ENCODE data around the gene SPTLC1. TPM values are rescaled to one million over a fixed set of nuclear protein-coding genes. Genes with fewer than 3 reads are reported as not detected.
"Not testable (repeated sequence)": the region's sequence is repeated elsewhere in the genome, so short reads cannot be mapped to it uniquely, and the experiment has no call there.

SPTLC1 gene
- total RNA-seq, 1 experiment from 2014 or later = 118 TPM

DNA sequence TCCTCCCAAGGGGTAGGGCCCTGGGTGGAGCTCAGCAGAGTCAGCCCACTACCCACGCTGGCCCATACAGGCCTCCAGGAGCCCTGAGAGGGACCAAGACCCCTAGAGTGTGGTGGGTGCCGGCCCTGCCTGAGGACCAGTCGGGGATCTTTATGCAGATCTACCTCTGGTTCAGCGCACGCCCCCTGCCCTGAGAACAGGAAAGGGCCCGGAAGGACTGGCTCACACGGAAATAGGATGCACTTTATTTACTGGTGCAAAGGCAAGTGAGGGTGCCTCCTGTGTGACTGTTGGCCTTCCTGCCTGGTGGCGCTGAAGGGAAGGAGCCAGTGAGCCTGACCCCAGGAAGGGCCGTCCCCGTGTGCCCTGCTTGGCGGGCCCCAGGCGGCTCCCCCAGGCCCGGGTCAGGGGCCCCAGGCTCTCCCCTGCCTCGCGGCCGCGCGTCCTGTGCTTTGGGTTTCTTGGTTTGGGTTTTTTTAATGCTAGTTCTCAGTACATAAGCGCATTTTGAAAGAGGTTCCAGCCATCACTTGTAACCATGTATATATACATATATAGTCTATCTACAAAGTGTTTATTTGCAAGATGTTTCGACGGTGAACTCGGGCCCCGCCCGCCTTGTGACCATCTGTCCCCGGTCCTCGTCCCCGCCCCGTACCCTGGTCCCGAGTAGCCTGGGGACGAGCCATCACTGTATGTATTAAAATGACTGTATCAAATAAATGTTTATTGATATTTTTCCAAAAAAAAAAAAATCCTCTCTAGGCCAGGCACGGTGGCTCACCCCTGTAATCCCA lies 88.8 kb downstream of the SPTLC1 start:
- Histone ChIP-seq H3K9me3 (replicated peaks) (no peaks in the 10 kb centered on the region; the same call in 1 of the 2 replicates), H3K27ac (no peak overlapping the region), H3K4me3 (no peak overlapping the region), H3K36me3 (no peaks in the 10 kb centered on the region), H3K27me3 (replicated peaks) (no peaks in the 10 kb centered on the region), H3K4me1 (replicated peaks) (peaks cover 4% of the 10 kb centered on the region; the same call in 1 of the 2 replicates)
- DNase-seq (ENCODE audit: low read depth in 1 of 2, low spot score in 2 of 2) = no peak

DNA sequence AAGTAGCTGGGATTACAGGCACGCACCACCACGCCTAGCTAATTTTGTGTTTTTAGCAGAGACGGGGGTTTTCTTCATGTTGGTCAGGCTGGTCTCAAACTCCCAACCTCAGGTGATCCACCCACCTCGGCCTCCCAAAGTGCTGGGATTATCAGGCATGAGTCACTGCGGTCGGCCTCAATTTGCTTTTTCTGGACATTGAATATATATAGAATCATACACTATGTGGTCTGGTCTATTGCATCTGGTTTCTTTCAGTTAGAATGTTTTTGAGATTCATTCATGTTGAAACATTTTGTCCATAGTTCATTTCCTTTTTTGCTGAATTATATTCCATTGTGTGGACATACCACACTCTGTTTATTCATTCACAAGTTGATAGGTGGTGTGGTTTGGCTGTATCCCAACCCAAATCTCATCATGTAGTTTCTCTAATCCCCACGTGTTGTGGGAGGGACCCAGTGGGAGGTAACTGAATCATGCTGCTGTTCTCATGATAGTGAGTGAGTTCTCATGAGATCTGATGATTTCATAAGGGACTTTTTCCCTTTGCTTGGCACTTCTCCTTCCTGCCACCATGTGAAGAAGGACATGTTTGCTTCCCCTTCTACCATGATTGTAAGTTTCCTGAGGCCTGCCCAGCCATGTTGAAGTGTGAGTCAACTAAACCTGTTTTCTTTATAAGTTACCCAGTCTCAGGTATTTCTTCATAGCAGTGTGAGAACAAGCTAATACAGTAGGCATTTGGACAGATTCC lies 93.2 kb downstream of the SPTLC1 start:
- H3K36me3 ChIP-seq; H3K9me3 ChIP-seq (replicated peaks); H3K27me3 ChIP-seq (replicated peaks); H3K4me3 ChIP-seq; H3K4me1 ChIP-seq (replicated peaks): not testable (repeated sequence)
- peak; percentile 71 to 73 for DNase-seq (ENCODE audit: low read depth in 1 of 2, low spot score in 2 of 2)
- peak overlapping the region; percentile 26 for H3K27ac ChIP-seq

GRCh38 chr9:92019658-92020057 lies 95.6 kb downstream of the SPTLC1 start:
- Histone ChIP-seq H3K27me3 (replicated peaks) (no peaks in the 10 kb centered on the region), H3K9me3 (replicated peaks) (no peaks in the 10 kb centered on the region; the same call in 1 of the 2 replicates), H3K36me3 (no peaks in the 10 kb centered on the region), H3K4me3 (no peak overlapping the region), H3K27ac (no peak overlapping the region), H3K4me1 (replicated peaks) (peaks cover 9% of the 10 kb centered on the region; the same call in 1 of the 2 replicates)
- no peak for DNase-seq (ENCODE audit: low read depth in 1 of 2, low spot score in 2 of 2)

DNA sequence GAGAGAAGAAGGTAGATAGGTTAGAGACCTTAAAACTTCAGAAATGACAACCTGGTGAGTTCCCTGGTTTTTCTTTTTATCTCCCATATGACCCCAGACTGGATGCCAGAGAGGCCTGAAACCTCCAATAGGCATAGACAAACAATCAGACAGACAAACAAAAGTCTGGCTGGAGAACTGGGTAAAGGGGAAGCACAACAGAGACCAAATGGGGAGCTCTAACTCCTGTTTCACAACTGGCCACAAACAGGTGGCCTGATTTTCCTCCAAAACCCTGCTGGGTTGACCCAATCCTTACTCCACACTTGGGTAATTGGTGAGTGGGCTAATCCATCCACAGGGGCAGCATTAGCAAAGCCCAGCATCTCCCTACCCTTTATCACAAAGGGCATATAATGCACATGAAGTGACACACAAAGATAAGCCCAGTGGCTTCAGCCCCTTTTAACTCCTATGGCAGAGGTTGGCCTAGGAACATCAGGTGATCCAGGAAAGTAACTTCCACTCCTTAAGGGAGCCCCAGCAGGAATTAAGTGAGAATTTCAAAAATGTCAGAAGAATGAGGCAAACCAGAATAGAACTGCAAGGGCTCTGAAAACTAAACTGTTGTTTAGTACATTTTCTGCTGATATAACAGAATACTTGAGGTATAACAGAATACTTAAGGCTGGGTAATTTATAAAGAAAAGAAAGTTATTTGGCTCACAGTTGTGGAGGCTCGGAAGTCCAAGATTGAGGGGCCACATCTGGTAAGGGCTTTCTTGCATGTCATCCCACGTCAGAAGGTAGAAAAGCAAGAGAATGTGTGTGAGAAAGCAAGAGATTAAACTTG lies 104.3 kb downstream of the SPTLC1 start:
- Histone ChIP-seq H3K4me1 (replicated peaks) (no peaks in the 10 kb centered on the region), H3K4me3 (no peak overlapping the region), H3K9me3 (replicated peaks) (no peaks in the 10 kb centered on the region), H3K36me3 (no peaks in the 10 kb centered on the region), H3K27me3 (replicated peaks) (no peaks in the 10 kb centered on the region), H3K27ac (no peak overlapping the region)
- no peak for DNase-seq (ENCODE audit: low read depth in 1 of 2, low spot score in 2 of 2)

- not testable (repeated sequence) for DNase-seq (ENCODE audit: low read depth in 1 of 2, low spot score in 2 of 2); H3K27ac ChIP-seq; H3K36me3 ChIP-seq; H3K9me3 ChIP-seq (replicated peaks); H3K4me1 ChIP-seq (replicated peaks); H3K4me3 ChIP-seq; H3K27me3 ChIP-seq (replicated peaks)
These were observed 105.0 kb downstream of the SPTLC1 start for GRCh38 chr9:92010253-92010652.

DNA sequence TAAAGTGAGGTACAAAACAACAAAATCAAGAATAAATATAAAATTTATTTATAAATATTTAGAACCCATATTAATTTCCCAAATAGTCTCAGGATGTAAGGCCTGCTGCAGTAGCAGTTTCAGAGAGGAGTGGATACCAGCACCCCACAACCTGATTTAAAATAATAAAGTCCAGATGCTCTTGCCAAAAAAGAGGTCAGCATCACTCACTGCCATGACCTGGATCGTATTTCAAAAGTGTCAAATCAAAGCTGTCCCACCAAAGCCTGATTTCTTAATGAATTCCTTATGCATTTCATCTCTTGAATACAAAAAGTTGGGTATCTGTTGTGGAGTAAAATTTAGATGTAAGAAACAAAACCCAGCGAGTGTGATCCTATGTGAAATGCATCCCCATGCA lies 107.2 kb downstream of the SPTLC1 start:
- Histone ChIP-seq H3K27me3 (replicated peaks) (no peaks in the 10 kb centered on the region), H3K4me1 (replicated peaks) (no peaks in the 10 kb centered on the region), H3K27ac (no peak overlapping the region), H3K36me3 (no peaks in the 10 kb centered on the region), H3K4me3 (no peak overlapping the region), H3K9me3 (replicated peaks) (no peaks in the 10 kb centered on the region)
- no peak for DNase-seq (ENCODE audit: low read depth in 1 of 2, low spot score in 2 of 2)

- no peak overlapping the region for H3K27ac ChIP-seq
- H3K9me3 ChIP-seq (replicated peaks) = no peaks in the 10 kb centered on the region
- no peaks in the 10 kb centered on the region for H3K36me3 ChIP-seq
- H3K27me3 ChIP-seq (replicated peaks) = no peaks in the 10 kb centered on the region
- no peak overlapping the region for H3K4me3 ChIP-seq
- no peaks in the 10 kb centered on the region for H3K4me1 ChIP-seq (replicated peaks)
- no peak for DNase-seq (ENCODE audit: low read depth in 1 of 2, low spot score in 2 of 2)
These were observed 111.2 kb downstream of the SPTLC1 start for GRCh38 chr9:92004045-92004392.

- H3K9me3 ChIP-seq (replicated peaks) = no peaks in the 10 kb centered on the region
- H3K27ac ChIP-seq = no peak overlapping the region
- no peaks in the 10 kb centered on the region for H3K36me3 ChIP-seq
- H3K4me3 ChIP-seq = no peak overlapping the region
- H3K27me3 ChIP-seq (replicated peaks) = no peaks in the 10 kb centered on the region
- DNase-seq (ENCODE audit: low read depth in 1 of 2, low spot score in 2 of 2) = peak in 1 of 2 experiments; percentile 11
- no peaks in the 10 kb centered on the region for H3K4me1 ChIP-seq (replicated peaks)
These were observed 111.7 kb downstream of the SPTLC1 start for GRCh38 chr9:92003308-92004044.

- not testable (repeated sequence) for H3K9me3 ChIP-seq (replicated peaks); H3K27me3 ChIP-seq (replicated peaks); H3K4me1 ChIP-seq (replicated peaks); H3K4me3 ChIP-seq; H3K36me3 ChIP-seq; H3K27ac ChIP-seq
- peak in 1 of 2 experiments; percentile 10 for DNase-seq (ENCODE audit: low read depth in 1 of 2, low spot score in 2 of 2)
These were observed 113.3 kb downstream of the SPTLC1 start for GRCh38 chr9:92001948-92002347.

DNA sequence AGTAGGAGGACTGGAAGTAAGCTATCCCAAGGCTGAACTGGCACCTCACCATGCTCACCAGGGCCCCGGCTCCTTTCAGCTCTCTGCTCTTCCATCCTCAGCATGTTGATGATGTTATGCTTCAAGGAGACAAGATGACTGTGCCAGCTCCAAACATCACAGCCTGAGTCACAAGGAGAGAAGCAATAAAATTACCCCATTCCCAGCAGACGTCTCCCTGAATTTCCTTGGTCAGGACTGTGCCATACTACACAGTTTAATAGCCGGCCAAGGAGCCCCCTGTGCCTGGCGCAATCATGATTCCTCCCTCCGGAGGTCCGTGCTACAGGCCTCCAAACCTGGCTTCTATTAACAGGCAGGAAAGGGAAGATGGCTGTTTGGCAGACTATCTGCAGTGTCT lies 114.0 kb downstream of the SPTLC1 start:
- peak in 1 of 2 experiments; percentile 13 for DNase-seq (ENCODE audit: low read depth in 1 of 2, low spot score in 2 of 2)
- Histone ChIP-seq H3K36me3 (no peaks in the 10 kb centered on the region), H3K27ac (no peak overlapping the region), H3K4me1 (replicated peaks) (no peaks in the 10 kb centered on the region), H3K27me3 (replicated peaks) (no peaks in the 10 kb centered on the region), H3K4me3 (no peak overlapping the region), H3K9me3 (replicated peaks) (no peaks in the 10 kb centered on the region)

DNA sequence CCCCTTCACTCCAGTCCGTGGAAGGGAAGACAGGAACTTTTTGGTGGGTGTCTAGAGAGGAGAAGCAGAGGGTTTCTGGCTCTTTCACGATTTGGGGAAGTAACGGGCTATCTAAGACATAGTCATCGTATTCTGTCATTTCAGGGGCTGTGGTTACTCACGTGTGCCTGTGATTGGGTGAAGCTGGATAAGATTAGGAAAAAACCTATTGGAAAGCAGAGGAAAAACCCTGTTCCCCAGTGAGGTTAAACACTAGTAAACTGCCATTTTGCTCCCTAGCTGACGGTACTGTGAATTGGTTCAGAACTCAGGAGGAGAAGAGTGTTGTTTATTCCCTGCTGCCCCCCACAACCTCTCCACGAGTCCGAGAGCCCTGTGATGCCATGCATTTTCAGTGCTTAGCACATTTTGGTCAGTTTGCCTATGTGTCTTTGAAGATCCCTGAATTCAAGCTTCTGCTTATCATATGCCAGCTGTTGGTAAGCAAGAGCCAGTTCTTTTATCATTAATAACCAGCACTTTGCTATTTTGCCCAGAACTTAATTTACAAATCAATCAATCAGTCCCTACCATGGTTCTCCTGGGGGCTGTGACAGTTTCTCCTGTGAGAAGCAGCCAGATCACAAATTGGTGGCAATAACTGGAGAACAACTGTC lies 120.1 kb downstream of the SPTLC1 start:
- Histone ChIP-seq H3K4me1 (replicated peaks) (peaks cover 15% of the 10 kb centered on the region), H3K9me3 (replicated peaks) (no peaks in the 10 kb centered on the region), H3K36me3 (no peaks in the 10 kb centered on the region), H3K27ac (no peak overlapping the region), H3K27me3 (replicated peaks) (no peaks in the 10 kb centered on the region), H3K4me3 (no peak overlapping the region)
- DNase-seq (ENCODE audit: low read depth in 1 of 2, low spot score in 2 of 2) = no peak

DNA sequence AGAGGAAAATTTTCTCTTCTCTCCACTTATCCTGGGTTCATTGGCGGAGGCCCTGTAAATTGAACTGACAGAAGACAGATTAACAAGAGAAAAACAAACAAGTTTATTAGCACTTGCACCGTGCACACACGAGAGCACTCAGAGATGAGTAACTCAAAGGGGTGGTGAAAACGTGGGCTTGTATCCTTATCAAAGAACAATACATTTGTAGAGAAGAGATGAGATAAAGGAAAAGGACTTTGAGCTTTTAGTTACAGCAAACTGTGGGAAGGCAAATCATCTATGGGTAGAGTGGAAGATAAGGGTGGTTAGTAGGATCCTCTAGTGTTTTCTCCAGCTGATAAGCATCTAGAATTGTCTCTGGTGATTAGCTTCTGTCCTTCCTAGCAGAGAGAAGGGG lies 120.8 kb downstream of the SPTLC1 start:
- Histone ChIP-seq H3K27me3 (replicated peaks) (no peaks in the 10 kb centered on the region), H3K4me1 (replicated peaks) (peaks cover 15% of the 10 kb centered on the region), H3K4me3 (no peak overlapping the region), H3K27ac (no peak overlapping the region), H3K36me3 (no peaks in the 10 kb centered on the region), H3K9me3 (replicated peaks) (no peaks in the 10 kb centered on the region)
- DNase-seq (ENCODE audit: low read depth in 1 of 2, low spot score in 2 of 2) = no peak
